ENCODE measurements around the gene DMD.

Gene DMD

GRCh38 chrX:33204889-33205288 is 6.5 kb downstream of the DMD start:
- DNase-seq (ENCODE audit: low read depth), result peak; percentile 65
- no peak for TF ChIP-seq CTCF (conservative IDR thresholded peaks at IDR 0.05; ENCODE audit: low read depth, low read length)
- H3K4me3 ChIP-seq (ENCODE audit: low read depth, low read length), result peak overlapping the region; percentile 8

GRCh38 chrX:33198561-33199279 is 12.6 kb downstream of the DMD start:
- no peak overlapping the region for H3K4me3 ChIP-seq (ENCODE audit: low read depth, low read length)
- TF ChIP-seq CTCF (conservative IDR thresholded peaks at IDR 0.05; ENCODE audit: low read depth, low read length), result no peak
- no peak for DNase-seq (ENCODE audit: low read depth)

GRCh38 chrX:33195698-33196097 is 15.7 kb downstream of the DMD start:
- no peak for DNase-seq (ENCODE audit: low read depth)
- H3K4me3 ChIP-seq (ENCODE audit: low read depth, low read length), result no peak overlapping the region
- TF ChIP-seq CTCF (conservative IDR thresholded peaks at IDR 0.05; ENCODE audit: low read depth, low read length), result no peak

- peak overlapping the region; percentile 22 for H3K4me3 ChIP-seq (ENCODE audit: low read depth, low read length)
- DNase-seq (ENCODE audit: low read depth), result peak; percentile 65
- TF ChIP-seq CTCF (conservative IDR thresholded peaks at IDR 0.05; ENCODE audit: low read depth, low read length), result no peak
Observed at GRCh38 chrX:33194876-33195433, 16.4 kb downstream of the DMD start.

GRCh38 chrX:33194289-33194688 is 17.1 kb downstream of the DMD start:
- no peak for DNase-seq (ENCODE audit: low read depth)
- no peak overlapping the region for H3K4me3 ChIP-seq (ENCODE audit: low read depth, low read length)
- TF ChIP-seq CTCF (conservative IDR thresholded peaks at IDR 0.05; ENCODE audit: low read depth, low read length), result no peak

- DNase-seq (ENCODE audit: low read depth), result peak; percentile 50
- no peak for TF ChIP-seq CTCF (conservative IDR thresholded peaks at IDR 0.05; ENCODE audit: low read depth, low read length)
- H3K4me3 ChIP-seq (ENCODE audit: low read depth, low read length), result no peak overlapping the region
Observed at GRCh38 chrX:33190016-33190415, 21.3 kb downstream of the DMD start.

GRCh38 chrX:33188881-33189280 is 22.5 kb downstream of the DMD start:
- no peak overlapping the region for H3K4me3 ChIP-seq (ENCODE audit: low read depth, low read length)
- no peak for TF ChIP-seq CTCF (conservative IDR thresholded peaks at IDR 0.05; ENCODE audit: low read depth, low read length)
- no peak for DNase-seq (ENCODE audit: low read depth)
